GM12878 (cell line): ENCODE data around the gene MUC5AC. TPM values are rescaled to one million over a fixed set of nuclear protein-coding genes. Genes with fewer than 3 reads are reported as not detected.

Experiments used
- ATAC-seq: fragments of 200-7000 bp; cut with Tn5 transposase; 3 replicates; pipeline ENCODE4 v1.9.1; 2020; ENCODE audit warnings: mild to moderate bottlenecking, moderate library complexity
- BruUV-seq: library from RNA; stranded (reverse); fragments of 400-500 nt; replicated peaks from 2 replicates; lab custom pipeline; 2021; lab: Mats Ljungman, UMichigan
- CTCF ChIA-PET: fragments of 300-600 bp; sonication (Branson Sonifier 250); formaldehyde crosslinking; extraction: SDS; loops from one replicate; lab custom pipeline; 2021; ENCODE audit warnings: inconsistent platforms; lab: Yijun Ruan, JAX
- POLR2A ChIA-PET: fragments of 350-600 bp; formaldehyde crosslinking; extraction: SDS; loops from one replicate; lab custom pipeline; 2021; ENCODE audit warnings: inconsistent platforms; lab: Charles Lee
- RAD21 ChIA-PET: fragments of 300-600 bp; sonication (Branson Sonifier 250); formaldehyde crosslinking; loops from one replicate; lab custom pipeline; 2023; ENCODE audit warnings: antibody characterized with exemption; ENCODE audit not compliant: unreplicated experiment; lab: Charles Lee
- SMC1A ChIA-PET: fragments of 300-600 bp; sonication (Branson Sonifier 250); formaldehyde crosslinking; loops from one replicate; lab custom pipeline; 2023; ENCODE audit not compliant: unreplicated experiment, uncharacterized antibody; lab: Charles Lee
- DNase-seq: peaks from one replicate; pipeline ENCODE4 v3.0.0-alpha.2; 2011; ENCODE audit warnings: low read depth, low spot score
- FAIRE-seq: peaks from 3 replicates; lab custom pipeline; 2011; peaks lifted over from hg19 to GRCh38; lab: Jason Lieb, UNC
- H2AFZ ChIP-seq: 2 replicates; pipeline ENCODE4 v1.6.0; 2011; ENCODE audit warnings: low read depth, low read length, control low read depth; ENCODE audit not compliant: control insufficient read depth
- H3K27ac ChIP-seq: 2 replicates; pipeline ENCODE4 v1.5.1; 2011; ENCODE audit warnings: control low read depth; ENCODE audit not compliant: control insufficient read depth, insufficient read depth
- H3K27me3 ChIP-seq, 2 experiments: replicated peaks in 1 of 2; 2 replicates each; pipeline versions ENCODE4 v1.6.0 to v1.6.1; 2011; ENCODE audit warnings: low read length in 1 of 2; ENCODE audit not compliant: control insufficient read depth in 2 of 2, insufficient read depth in 2 of 2
- H3K36me3 ChIP-seq, 2 experiments: 2 replicates each; pipeline ENCODE4 v1.5.1; 2011; ENCODE audit warnings: low read length in 1 of 2; ENCODE audit not compliant: control insufficient read depth in 2 of 2, insufficient read depth in 2 of 2
- H3K4me1 ChIP-seq: 2 replicates; pipeline ENCODE4 v1.6.1; 2011; ENCODE audit warnings: mild to moderate bottlenecking, low read length, moderate library complexity, mixed read lengths; ENCODE audit not compliant: control insufficient read depth, insufficient read depth
- H3K4me2 ChIP-seq: 2 replicates; pipeline ENCODE4 v1.6.0; 2011; ENCODE audit warnings: control low read depth; ENCODE audit not compliant: control insufficient read depth, insufficient read depth
- H3K4me3 ChIP-seq: fragments of 200-600 bp; sonication (generic); 2 replicates; pipeline ENCODE4 v1.5.1; 2016
- H3K79me2 ChIP-seq: 2 replicates; pipeline ENCODE4 v1.6.0; 2011; ENCODE audit warnings: low read length; ENCODE audit not compliant: control insufficient read depth, insufficient read depth
- H3K9ac ChIP-seq: 2 replicates; pipeline ENCODE4 v1.8.0; 2011; ENCODE audit warnings: low read length, control low read depth, mixed read lengths; ENCODE audit not compliant: control insufficient read depth, insufficient read depth
- H3K9me3 ChIP-seq: replicated peaks from 3 replicates; pipeline ENCODE4 v1.5.1; 2011; ENCODE audit warnings: mild to moderate bottlenecking, low read length; ENCODE audit not compliant: control insufficient read depth, insufficient read depth
- H4K20me1 ChIP-seq: 2 replicates; pipeline ENCODE4 v1.6.0; 2011; ENCODE audit not compliant: control insufficient read depth, insufficient read depth
- ATF7 ChIP-seq: fragments of 450-650 bp; IDR thresholded peaks from 2 replicates; pipeline ENCODE4 v1.6.1; 2016; ENCODE audit warnings: low read depth, mild to moderate bottlenecking
- DPF2 ChIP-seq: fragments of 450-650 bp; IDR thresholded peaks from 2 replicates; pipeline ENCODE4 v1.6.1; 2017; ENCODE audit warnings: mild to moderate bottlenecking
- KLF5 ChIP-seq: fragments of 450-650 bp; IDR thresholded peaks from 2 replicates; pipeline ENCODE4 v1.6.1; 2014; ENCODE audit warnings: mild to moderate bottlenecking; ENCODE audit not compliant: partially characterized antibody
- RAD51 ChIP-seq: fragments of 450-650 bp; IDR thresholded peaks from 2 replicates; pipeline ENCODE4 v1.6.1; 2016; ENCODE audit warnings: moderate library complexity, mild to moderate bottlenecking, inconsistent platforms
- RELA ChIP-seq: fragments of 450-650 bp; IDR thresholded peaks from 2 replicates; pipeline ENCODE4 v1.8.0; 2014; ENCODE audit warnings: borderline replicate concordance; ENCODE audit not compliant: partially characterized antibody
- SMC3 ChIP-seq: IDR thresholded peaks from 2 replicates; pipeline ENCODE4 v1.6.1; 2011; ENCODE audit warnings: low read length, improper control_type of control experiment, borderline replicate concordance
- WGBS: methylation state at CpG from one replicate; pipeline ENCODE4 v1.1.6; 2016; ENCODE audit warnings: low lambda C conversion rate; ENCODE audit not compliant: insufficient replicate concordance, insufficient coverage; ENCODE audit errors: missing lambda C conversion rate; 5-methylcytosine and 5-hydroxymethylcytosine counted together
- in situ Hi-C: fragments of 300-500 bp; cut with MboI; formaldehyde crosslinking; loops from 9 replicates; pipeline ENCODE4 v1.14.3; 2018; ENCODE audit warnings: mixed read lengths
- intact Hi-C: fragments of 100-400 bp; cut with micrococcal nuclease; formaldehyde crosslinking; loops from one replicate; pipeline ENCODE4 v1.14.2; 2022; ENCODE audit not compliant: unreplicated experiment
- polyA plus RNA-seq, 11 experiments: library from polyadenylated mRNA; depleted of rRNA in 4 of 11; unstranded in 6 of 11; stranded (reverse) in 5 of 11; fragments of >200 nt; fragmentation: Nextera tagmentation in 4 of 11; fragmentation: Illumina TruSeq in 1 of 11; extraction: Ambion mirVana in 4 of 11; extraction: Trizol in 1 of 11; gene quantifications; 1 replicate in 1 of 11; 2 replicates in 10 of 11; pipeline versions ENCODE4 v1.2.1 to v1.2.3, GENCODE V29; 2011 to 2016; ENCODE audit warnings: inconsistent platforms in 2 of 11, missing spikeins in 2 of 11, low read depth in 1 of 11
- total RNA-seq, 4 experiments: library from RNA; depleted of rRNA in 3 of 4; stranded (reverse); fragments of >200 nt in 3 of 4; fragmentation: Illumina TruSeq in 1 of 4; extraction: Trizol in 1 of 4; gene quantifications; 2 replicates each; pipeline versions ENCODE4 v1.2.1 to v1.2.3, GENCODE V29; 2013 to 2021
- TF ChIP-seq, protein P1 (sequence below): fragments of 450-650 bp; IDR thresholded peaks from 2 replicates; pipeline ENCODE4 v1.6.1; 2016; ENCODE audit warnings: mild to moderate bottlenecking, moderate library complexity, borderline replicate concordance
- TF ChIP-seq, protein P2 (sequence below): fragments of 450-650 bp; IDR thresholded peaks from 2 replicates; pipeline ENCODE4 v1.6.1; 2018; ENCODE audit warnings: borderline replicate concordance, mild to moderate bottlenecking; ENCODE audit not compliant: partially characterized antibody
- TF ChIP-seq, protein P3 (sequence below): fragments of 450-650 bp; IDR thresholded peaks from 2 replicates; pipeline ENCODE4 v1.6.1; 2016; ENCODE audit warnings: mild to moderate bottlenecking
- TF ChIP-seq, protein P4 (sequence below): fragments of 450-650 bp; IDR thresholded peaks from 2 replicates; pipeline ENCODE4 v1.6.1; 2017; ENCODE audit warnings: mild to moderate bottlenecking, low read depth, inconsistent platforms; ENCODE audit not compliant: poor library complexity, severe bottlenecking

The MUC5AC gene
- total and polyA plus RNA-seq, 10 of the 15 experiments (the other 5 are each of a cell fraction or from before 2014, with no cell fraction given) = under 0.01 to 0.01 TPM; not detected in 8

DNA sequence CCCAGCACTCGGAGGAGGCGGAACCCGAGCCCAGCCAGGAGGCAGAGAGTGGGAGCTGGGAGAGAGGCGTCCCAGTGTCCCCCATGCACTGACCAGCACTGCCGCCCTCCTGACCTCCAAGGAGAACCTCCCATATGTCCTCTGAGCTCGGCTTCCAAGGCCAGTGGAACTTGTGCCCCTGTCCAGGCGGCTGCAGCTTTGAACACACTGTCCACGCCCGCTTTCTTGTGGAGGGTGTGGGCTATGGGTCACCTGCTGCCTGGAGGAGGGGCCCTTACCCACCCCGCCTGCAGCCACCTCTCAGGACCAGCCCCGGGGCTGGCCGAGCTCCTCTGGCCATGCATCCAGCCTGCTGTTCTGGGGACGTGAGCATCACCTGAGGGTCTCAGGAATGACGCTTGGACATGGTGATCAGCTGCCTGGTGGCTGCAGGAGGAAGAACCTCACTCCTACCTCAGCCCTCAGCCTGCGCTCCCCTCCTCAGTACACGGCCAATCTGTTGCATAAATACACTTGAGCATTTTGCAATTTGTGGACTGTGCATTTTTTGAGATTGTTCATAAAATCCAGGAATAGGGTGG, 42.9 kb downstream of the MUC5AC start:
- Histone ChIP-seq H3K4me3 (no peak overlapping the region), H3K27me3 (no peaks in the 10 kb centered on the region), H3K9me3 (no peaks in the 10 kb centered on the region; the same call in 2 of the 3 replicates), H3K4me1 (no peaks in the 10 kb centered on the region), H4K20me1 (no peaks in the 10 kb centered on the region), H3K4me2 (no peak overlapping the region), H3K36me3 (no peaks in the 10 kb centered on the region), H3K9ac (no peak overlapping the region), H3K79me2 (no peaks in the 10 kb centered on the region), H3K27ac (no peak overlapping the region), H2AFZ (no peak overlapping the region)
- POLR2A ChIA-PET = no interaction called here
- ATAC-seq (no peak), FAIRE-seq (no peak), DNase-seq (no peak)
- RAD21 ChIA-PET = interaction anchor here (2.1 kb wide), 1 partner anchor 374 kb away, joined by 6 read pairs; no protein-coding TSS in a partner anchor
- intact Hi-C loops = no loop called here
- in situ Hi-C loops = no loop called here
- BruUV-seq = no TSS peak
- SMC1A ChIA-PET = interaction anchor here (0.6 kb wide), 1 partner anchor 17 kb away, joined by 3 read pairs; no protein-coding TSS in a partner anchor
- WGBS = 40% methylated on average over 16 of the region's 16 CpGs
- CTCF ChIA-PET = interaction anchor here (1.9 kb wide), 1 partner anchor 374 kb away, joined by 6 read pairs; no protein-coding TSS in a partner anchor
- TF ChIP-seq KLF5 = no peak
- TF ChIP-seq RELA = no peak
- TF ChIP-seq, protein P1, sequence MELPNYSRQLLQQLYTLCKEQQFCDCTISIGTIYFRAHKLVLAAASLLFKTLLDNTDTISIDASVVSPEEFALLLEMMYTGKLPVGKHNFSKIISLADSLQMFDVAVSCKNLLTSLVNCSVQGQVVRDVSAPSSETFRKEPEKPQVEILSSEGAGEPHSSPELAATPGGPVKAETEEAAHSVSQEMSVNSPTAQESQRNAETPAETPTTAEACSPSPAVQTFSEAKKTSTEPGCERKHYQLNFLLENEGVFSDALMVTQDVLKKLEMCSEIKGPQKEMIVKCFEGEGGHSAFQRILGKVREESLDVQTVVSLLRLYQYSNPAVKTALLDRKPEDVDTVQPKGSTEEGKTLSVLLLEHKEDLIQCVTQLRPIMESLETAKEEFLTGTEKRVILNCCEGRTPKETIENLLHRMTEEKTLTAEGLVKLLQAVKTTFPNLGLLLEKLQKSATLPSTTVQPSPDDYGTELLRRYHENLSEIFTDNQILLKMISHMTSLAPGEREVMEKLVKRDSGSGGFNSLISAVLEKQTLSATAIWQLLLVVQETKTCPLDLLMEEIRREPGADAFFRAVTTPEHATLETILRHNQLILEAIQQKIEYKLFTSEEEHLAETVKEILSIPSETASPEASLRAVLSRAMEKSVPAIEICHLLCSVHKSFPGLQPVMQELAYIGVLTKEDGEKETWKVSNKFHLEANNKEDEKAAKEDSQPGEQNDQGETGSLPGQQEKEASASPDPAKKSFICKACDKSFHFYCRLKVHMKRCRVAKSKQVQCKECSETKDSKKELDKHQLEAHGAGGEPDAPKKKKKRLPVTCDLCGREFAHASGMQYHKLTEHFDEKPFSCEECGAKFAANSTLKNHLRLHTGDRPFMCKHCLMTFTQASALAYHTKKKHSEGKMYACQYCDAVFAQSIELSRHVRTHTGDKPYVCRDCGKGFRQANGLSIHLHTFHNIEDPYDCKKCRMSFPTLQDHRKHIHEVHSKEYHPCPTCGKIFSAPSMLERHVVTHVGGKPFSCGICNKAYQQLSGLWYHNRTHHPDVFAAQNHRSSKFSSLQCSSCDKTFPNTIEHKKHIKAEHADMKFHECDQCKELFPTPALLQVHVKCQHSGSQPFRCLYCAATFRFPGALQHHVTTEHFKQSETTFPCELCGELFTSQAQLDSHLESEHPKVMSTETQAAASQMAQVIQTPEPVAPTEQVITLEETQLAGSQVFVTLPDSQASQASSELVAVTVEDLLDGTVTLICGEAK = no peak
- TF ChIP-seq DPF2 = no peak
- no peak for TF ChIP-seq RAD51
- TF ChIP-seq, protein P2, sequence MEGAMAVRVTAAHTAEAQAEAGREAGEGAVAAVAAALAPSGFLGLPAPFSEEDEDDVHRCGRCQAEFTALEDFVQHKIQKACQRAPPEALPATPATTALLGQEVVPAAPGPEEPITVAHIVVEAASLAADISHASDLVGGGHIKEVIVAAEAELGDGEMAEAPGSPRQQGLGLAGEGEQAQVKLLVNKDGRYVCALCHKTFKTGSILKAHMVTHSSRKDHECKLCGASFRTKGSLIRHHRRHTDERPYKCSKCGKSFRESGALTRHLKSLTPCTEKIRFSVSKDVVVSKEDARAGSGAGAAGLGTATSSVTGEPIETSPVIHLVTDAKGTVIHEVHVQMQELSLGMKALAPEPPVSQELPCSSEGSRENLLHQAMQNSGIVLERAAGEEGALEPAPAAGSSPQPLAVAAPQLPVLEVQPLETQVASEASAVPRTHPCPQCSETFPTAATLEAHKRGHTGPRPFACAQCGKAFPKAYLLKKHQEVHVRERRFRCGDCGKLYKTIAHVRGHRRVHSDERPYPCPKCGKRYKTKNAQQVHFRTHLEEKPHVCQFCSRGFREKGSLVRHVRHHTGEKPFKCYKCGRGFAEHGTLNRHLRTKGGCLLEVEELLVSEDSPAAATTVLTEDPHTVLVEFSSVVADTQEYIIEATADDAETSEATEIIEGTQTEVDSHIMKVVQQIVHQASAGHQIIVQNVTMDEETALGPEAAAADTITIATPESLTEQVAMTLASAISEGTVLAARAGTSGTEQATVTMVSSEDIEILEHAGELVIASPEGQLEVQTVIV = no peak
- no peak for TF ChIP-seq SMC3
- TF ChIP-seq, protein P3, sequence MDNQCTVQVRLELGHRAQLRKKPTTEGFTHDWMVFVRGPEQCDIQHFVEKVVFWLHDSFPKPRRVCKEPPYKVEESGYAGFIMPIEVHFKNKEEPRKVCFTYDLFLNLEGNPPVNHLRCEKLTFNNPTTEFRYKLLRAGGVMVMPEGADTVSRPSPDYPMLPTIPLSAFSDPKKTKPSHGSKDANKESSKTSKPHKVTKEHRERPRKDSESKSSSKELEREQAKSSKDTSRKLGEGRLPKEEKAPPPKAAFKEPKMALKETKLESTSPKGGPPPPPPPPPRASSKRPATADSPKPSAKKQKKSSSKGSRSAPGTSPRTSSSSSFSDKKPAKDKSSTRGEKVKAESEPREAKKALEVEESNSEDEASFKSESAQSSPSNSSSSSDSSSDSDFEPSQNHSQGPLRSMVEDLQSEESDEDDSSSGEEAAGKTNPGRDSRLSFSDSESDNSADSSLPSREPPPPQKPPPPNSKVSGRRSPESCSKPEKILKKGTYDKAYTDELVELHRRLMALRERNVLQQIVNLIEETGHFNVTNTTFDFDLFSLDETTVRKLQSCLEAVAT = no peak
- TF ChIP-seq, protein P4, sequence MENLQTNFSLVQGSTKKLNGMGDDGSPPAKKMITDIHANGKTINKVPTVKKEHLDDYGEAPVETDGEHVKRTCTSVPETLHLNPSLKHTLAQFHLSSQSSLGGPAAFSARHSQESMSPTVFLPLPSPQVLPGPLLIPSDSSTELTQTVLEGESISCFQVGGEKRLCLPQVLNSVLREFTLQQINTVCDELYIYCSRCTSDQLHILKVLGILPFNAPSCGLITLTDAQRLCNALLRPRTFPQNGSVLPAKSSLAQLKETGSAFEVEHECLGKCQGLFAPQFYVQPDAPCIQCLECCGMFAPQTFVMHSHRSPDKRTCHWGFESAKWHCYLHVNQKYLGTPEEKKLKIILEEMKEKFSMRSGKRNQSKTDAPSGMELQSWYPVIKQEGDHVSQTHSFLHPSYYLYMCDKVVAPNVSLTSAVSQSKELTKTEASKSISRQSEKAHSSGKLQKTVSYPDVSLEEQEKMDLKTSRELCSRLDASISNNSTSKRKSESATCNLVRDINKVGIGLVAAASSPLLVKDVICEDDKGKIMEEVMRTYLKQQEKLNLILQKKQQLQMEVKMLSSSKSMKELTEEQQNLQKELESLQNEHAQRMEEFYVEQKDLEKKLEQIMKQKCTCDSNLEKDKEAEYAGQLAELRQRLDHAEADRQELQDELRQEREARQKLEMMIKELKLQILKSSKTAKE = no peak
- no peak for TF ChIP-seq ATF7
